GM21786 (cell line): ENCODE results near the gene CST5.
"Not testable (repeated sequence)": the region's sequence is repeated elsewhere in the genome, so short reads cannot be mapped to it uniquely, and the experiment has no call there.

Experiments
- ATAC-seq: cut with Tn5 transposase; IDR thresholded peaks from one replicate; pipeline ENCODE4 v1.9.1; 2021; ENCODE audit not compliant: unreplicated experiment

CST5 gene

GRCh38 chr20:23879328-23879798 is at the start of gene CST5:
CST5 (minus strand) TSS chr20:23879748; CDS start chr20:23879676, 72 bp downstream.
- ATAC-seq, result no peak

GRCh38 chr20:23928788-23929187 is 49.2 kb upstream of the CST5 start:
- no peak for ATAC-seq

- no peak for ATAC-seq
These were observed 48.8 kb upstream of the CST5 start for GRCh38 chr20:23928353-23928752.

GRCh38 chr20:23926944-23927872 is 47.7 kb upstream of the CST5 start:
- ATAC-seq, result no peak

GRCh38 chr20:23926526-23926880 is 47.0 kb upstream of the CST5 start:
- ATAC-seq, result no peak

- ATAC-seq, result no peak
These were observed 46.4 kb upstream of the CST5 start for GRCh38 chr20:23925789-23926525.

- no peak for ATAC-seq
These were observed 45.2 kb upstream of the CST5 start for GRCh38 chr20:23924751-23925150.

- ATAC-seq, result no peak
These were observed 44.4 kb upstream of the CST5 start for GRCh38 chr20:23923891-23924435.

GRCh38 chr20:23923311-23923710 is 43.8 kb upstream of the CST5 start:
- no peak for ATAC-seq

GRCh38 chr20:23920408-23921325 is 41.1 kb upstream of the CST5 start:
- no peak for ATAC-seq

GRCh38 chr20:23918896-23919295 is 39.3 kb upstream of the CST5 start:
- no peak for ATAC-seq

GRCh38 chr20:23918101-23918862 is 38.7 kb upstream of the CST5 start:
- ATAC-seq, result no peak

- ATAC-seq, result no peak
These were observed 37.6 kb upstream of the CST5 start for GRCh38 chr20:23917024-23917725.

GRCh38 chr20:23915844-23916243 is 36.3 kb upstream of the CST5 start:
- ATAC-seq, result no peak

GRCh38 chr20:23914469-23914868 is 34.9 kb upstream of the CST5 start:
- not testable (repeated sequence) for ATAC-seq

GRCh38 chr20:23910210-23910609 is 30.7 kb upstream of the CST5 start:
- ATAC-seq, result no peak

- no peak for ATAC-seq
These were observed 29.8 kb upstream of the CST5 start for GRCh38 chr20:23909390-23909789.

GRCh38 chr20:23907579-23907978 is 28.0 kb upstream of the CST5 start:
- ATAC-seq, result no peak

GRCh38 chr20:23902396-23902795 is 22.8 kb upstream of the CST5 start:
- ATAC-seq, result not testable (repeated sequence)
